HepG2 (cell line): ENCODE data around the gene SIKE1. TPM values are rescaled to one million over a fixed set of nuclear protein-coding genes. Genes with fewer than 3 reads are reported as not detected.

Experiments used
- ERF ChIP-seq: IDR thresholded peaks from 2 replicates; pipeline ENCODE4 v1.6.1; 2018; ENCODE audit warnings: missing biosample characterization, missing genetic modification reagents
- EZH2 ChIP-seq: conservative IDR thresholded peaks from 2 replicates; pipeline ENCODE4 v1.6.1; 2012; ENCODE audit warnings: mild to moderate bottlenecking, low read depth, low read length, moderate library complexity
- FOXA3 ChIP-seq: IDR thresholded peaks from 2 replicates; pipeline ENCODE4 v1.6.1; 2016; ENCODE audit warnings: missing genetic modification reagents, missing compliant biosample characterization
- HNF4A ChIP-seq: sonication (generic); formaldehyde crosslinking; IDR thresholded peaks from 2 replicates; pipeline ENCODE4 v1.4.0; 2020; ENCODE audit warnings: missing genetic modification reagents
- HOXD1 ChIP-seq: sonication (generic); formaldehyde crosslinking; IDR thresholded peaks from 2 replicates; pipeline ENCODE4 v1.5.0; 2020; ENCODE audit warnings: missing genetic modification reagents
- IRX3 ChIP-seq: sonication (generic); formaldehyde crosslinking; IDR thresholded peaks from 2 replicates; pipeline ENCODE4 v1.8.1; 2023; ENCODE audit warnings: mild to moderate bottlenecking, low read depth, missing genetic modification reagents, borderline replicate concordance
- JDP2 ChIP-seq: sonication (generic); formaldehyde crosslinking; IDR thresholded peaks from 2 replicates; pipeline ENCODE4 v1.8.1; 2022; ENCODE audit warnings: missing genetic modification reagents, borderline replicate concordance
- PAWR ChIP-seq: sonication (generic); formaldehyde crosslinking; IDR thresholded peaks from 2 replicates; pipeline ENCODE4 v1.4.0; 2020; ENCODE audit warnings: missing genetic modification reagents, mild to moderate bottlenecking, borderline replicate concordance
- PRDM10 ChIP-seq: sonication (generic); formaldehyde crosslinking; IDR thresholded peaks from 2 replicates; pipeline ENCODE4 v1.4.0; 2020; ENCODE audit warnings: low read depth, missing genetic modification reagents
- RARG ChIP-seq: sonication (generic); formaldehyde crosslinking; IDR thresholded peaks from 2 replicates; pipeline ENCODE4 v1.4.0; 2020; ENCODE audit warnings: low read depth, mild to moderate bottlenecking, missing genetic modification reagents
- RFXAP ChIP-seq: sonication (generic); formaldehyde crosslinking; IDR thresholded peaks from 2 replicates; pipeline ENCODE4 v1.4.0; 2020; ENCODE audit warnings: missing genetic modification reagents, borderline replicate concordance
- SIX4 ChIP-seq: sonication (generic); formaldehyde crosslinking; IDR thresholded peaks from 2 replicates; pipeline ENCODE4 v1.4.0; 2020; ENCODE audit warnings: missing genetic modification reagents
- SP4 ChIP-seq: sonication (generic); formaldehyde crosslinking; IDR thresholded peaks from 2 replicates; pipeline ENCODE4 v1.8.1; 2023; ENCODE audit warnings: mild to moderate bottlenecking, missing genetic modification reagents
- ZBTB4 ChIP-seq: sonication (generic); formaldehyde crosslinking; IDR thresholded peaks from 2 replicates; pipeline ENCODE4 v1.4.0; 2020; ENCODE audit warnings: missing genetic modification reagents, mild to moderate bottlenecking, borderline replicate concordance
- ZFP36 ChIP-seq: fragments of 150-350 bp; IDR thresholded peaks from 2 replicates; pipeline ENCODE4 v1.6.1; 2018; ENCODE audit warnings: borderline replicate concordance, low read length, low read depth; ENCODE audit not compliant: partially characterized antibody
- ZNF101 ChIP-seq: sonication (generic); formaldehyde crosslinking; IDR thresholded peaks from 2 replicates; pipeline ENCODE4 v1.4.0; 2020; ENCODE audit warnings: mild to moderate bottlenecking, low read depth, missing genetic modification reagents, borderline replicate concordance
- ZNF275 ChIP-seq: sonication (generic); formaldehyde crosslinking; IDR thresholded peaks from 2 replicates; pipeline ENCODE4 v1.8.0; 2022; ENCODE audit warnings: missing genetic modification reagents, mild to moderate bottlenecking, inconsistent platforms, borderline replicate concordance
- ZNF557 ChIP-seq: sonication (generic); formaldehyde crosslinking; IDR thresholded peaks from 2 replicates; pipeline ENCODE4 v1.4.0; 2020; ENCODE audit warnings: missing genetic modification reagents
- ZNF670 ChIP-seq: sonication (generic); formaldehyde crosslinking; IDR thresholded peaks from 2 replicates; pipeline ENCODE4 v1.8.0; 2022; ENCODE audit warnings: mild to moderate bottlenecking, missing genetic modification reagents, borderline replicate concordance
- ZNF740 ChIP-seq: sonication (generic); formaldehyde crosslinking; IDR thresholded peaks from 2 replicates; pipeline ENCODE4 v1.4.0; 2020; ENCODE audit warnings: missing genetic modification reagents
- ZSCAN29 ChIP-seq: sonication (generic); formaldehyde crosslinking; conservative IDR thresholded peaks from 2 replicates; pipeline ENCODE4 v1.4.0; 2020; ENCODE audit warnings: mild to moderate bottlenecking, missing genetic modification reagents
- polyA plus RNA-seq, 8 experiments: library from polyadenylated mRNA; depleted of rRNA in 3 of 8; stranded (reverse) in 7 of 8; unstranded in 1 of 8; fragments of >200 nt; fragmentation: Illumina TruSeq in 4 of 8; extraction: Trizol in 4 of 8; gene quantifications; 2 replicates each; pipeline versions ENCODE4 v1.2.1 to v1.2.3, GENCODE V29; 2011 to 2016; ENCODE audit warnings: low read depth in 4 of 8, missing spikeins in 1 of 8, mixed read lengths in 1 of 8; ENCODE audit not compliant: insufficient read depth in 1 of 8
- total RNA-seq, 5 experiments: library from RNA; depleted of rRNA; stranded (reverse); fragments of >200 nt; fragmentation: Illumina TruSeq; extraction: Trizol; gene quantifications; 2 replicates each; pipeline ENCODE4 v1.2.3, GENCODE V29; 2016; ENCODE audit warnings: low read depth in 1 of 5

SIKE1 gene
- total and polyA plus RNA-seq, 2 of the 13 experiments (the other 11 are each of a cell fraction or from before 2014, with no cell fraction given): 36.5 to 58.4 TPM

- 0 out of 2 replicates have a peak, but pooled peaks have one; percentile 7 for TF ChIP-seq PRDM10
- no peak for TF ChIP-seq ZNF101 (CRISPR knock-in tag)
- no peak for TF ChIP-seq PAWR (CRISPR knock-in tag)
- no peak for TF ChIP-seq HOXD1
- TF ChIP-seq RFXAP (CRISPR knock-in tag): 0 out of 2 replicates have a peak, but pooled peaks have one; percentile 23
- TF ChIP-seq JDP2: no peak
- TF ChIP-seq HNF4A (CRISPR knock-in tag): no peak
- no peak for TF ChIP-seq ERF (CRISPR knock-in tag)
- peak; percentile 76; the same call in 1 of the 2 replicates for TF ChIP-seq ZNF670 (CRISPR knock-in tag)
- TF ChIP-seq RARG (CRISPR knock-in tag): no peak
- peak; percentile 38; the same call in 1 of the 2 replicates for TF ChIP-seq ZSCAN29 (CRISPR knock-in tag)
- 0 out of 2 replicates have a peak, but pooled peaks have one; percentile 61 for TF ChIP-seq ZNF557 (CRISPR knock-in tag)
- peak; percentile 68; the same call in 1 of the 2 replicates for TF ChIP-seq ZNF275
- no peak for TF ChIP-seq EZH2
- peak; percentile 62 for TF ChIP-seq SP4 (CRISPR knock-in tag)
- TF ChIP-seq SIX4: no peak; the same call in 1 of the 2 replicates
- TF ChIP-seq ZBTB4 (CRISPR knock-in tag): peak; percentile 64; the same call in 1 of the 2 replicates
- TF ChIP-seq IRX3 (CRISPR knock-in tag): no peak
- no peak for TF ChIP-seq ZFP36
- peak; percentile 67 for TF ChIP-seq FOXA3
- peak; percentile 54 for TF ChIP-seq ZNF740 (CRISPR knock-in tag)
Observed at GRCh38 chr1:114757455-114758255, 22.8 kb downstream of the SIKE1 start, which contains the start of gene CSDE1 (continued).
